HCT116 (cell line): Measurements from ENCODE around the gene BAHCC1. TPM values are rescaled to one million over a fixed set of nuclear protein-coding genes. Genes with fewer than 3 reads are reported as not detected.
A peak's percentile ranks its signal among the peaks of the same experiment; 100 is the strongest.

Source experiments
- ATAC-seq: fragments of 200-7000 bp; cut with Tn5 transposase; 2 replicates; pipeline ENCODE4 v1.9.1; 2020; ENCODE audit warnings: mild to moderate bottlenecking, moderate library complexity
- BruUV-seq: library from RNA; stranded (reverse); fragments of 400-500 nt; replicated peaks from 2 replicates; lab custom pipeline; 2021; lab: Mats Ljungman, UMichigan
- CTCF ChIA-PET: fragments of 300-600 bp; sonication (Branson Sonifier 250); formaldehyde crosslinking; loops from one replicate; lab custom pipeline; 2021; ENCODE audit warnings: antibody characterized with exemption; lab: Charles Lee
- POLR2A ChIA-PET: fragments of 300-600, 350-600 bp; sonication (Branson Sonifier 250); formaldehyde crosslinking; loops from one replicate; lab custom pipeline; 2021; ENCODE audit warnings: antibody characterized with exemption; lab: Charles Lee
- RAD21 ChIA-PET, 2 experiments: fragments of 300-600 bp; sonication (Branson Sonifier 250); formaldehyde crosslinking; loops; one replicate each; lab custom pipeline; 2023; ENCODE audit warnings: low total read pairs in 2 of 2; ENCODE audit not compliant: uncharacterized antibody in 2 of 2, unreplicated experiment in 2 of 2, low non-redundant PET in 1 of 2; lab: Charles Lee
- DNase-seq: peaks from one replicate; pipeline ENCODE4 v3.0.0-alpha.2; 2010; ENCODE audit warnings: low read depth, low spot score
- H2AFZ ChIP-seq: fragments of 200-600 bp; shearing (Covaris generic), sonication (generic); 2 replicates; pipeline ENCODE4 v1.6.1; 2017; ENCODE audit warnings: low read depth, mixed run types, mixed read lengths, antibody characterized with exemption, low read length; ENCODE audit not compliant: poor library complexity, severe bottlenecking
- H3K27ac ChIP-seq: 2 replicates; pipeline ENCODE4 v1.5.1; 2012; ENCODE audit warnings: low read depth, low read length
- H3K27me3 ChIP-seq: fragments of 200-600 bp; sonication (generic); 2 replicates; pipeline ENCODE4 v1.6.1; 2016; ENCODE audit warnings: mixed run types, low read length, mixed read lengths; ENCODE audit not compliant: insufficient read depth
- H3K36me3 ChIP-seq, 2 experiments: fragments of 200-500 bp in 1 of 2; fragments of 200-600 bp in 1 of 2; sonication (Bioruptor generic) in 1 of 2; sonication (generic) in 1 of 2; 2 replicates each; pipeline versions ENCODE4 v1.5.1 to v1.6.1; 2014 to 2016; ENCODE audit warnings: low read length in 2 of 2, inconsistent platforms in 1 of 2, mixed read lengths in 1 of 2, mixed run types in 1 of 2; ENCODE audit not compliant: insufficient read depth in 2 of 2, control insufficient read depth in 1 of 2
- H3K4me1 ChIP-seq, 2 experiments: fragments of 200-600 bp in 1 of 2; sonication (generic) in 1 of 2; 2 replicates each; pipeline versions ENCODE4 v1.5.1 to v1.6.1; 2012 to 2017; ENCODE audit warnings: low read length in 2 of 2, inconsistent platforms in 1 of 2, mild to moderate bottlenecking in 1 of 2, mixed read lengths in 1 of 2, mixed run types in 1 of 2, moderate library complexity in 1 of 2; ENCODE audit not compliant: insufficient read depth in 2 of 2, control insufficient read depth in 1 of 2
- H3K4me2 ChIP-seq: fragments of 200-600 bp; sonication (generic); 2 replicates; pipeline ENCODE4 v1.6.1; 2017; ENCODE audit warnings: mixed run types, low read length, mixed read lengths
- H3K4me3 ChIP-seq, 2 experiments: fragments of 200-600 bp in 1 of 2; sonication (generic) in 1 of 2; replicated peaks in 1 of 2; 2 replicates each; pipeline ENCODE4 v1.5.1; 2011 to 2016; ENCODE audit warnings: low read length in 2 of 2, control low read depth in 1 of 2, low read depth in 1 of 2, mild to moderate bottlenecking in 1 of 2, mixed read lengths in 1 of 2, mixed run types in 1 of 2
- H3K79me2 ChIP-seq: fragments of 200-600 bp; sonication (generic); 2 replicates; pipeline ENCODE4 v1.6.1; 2017; ENCODE audit warnings: mild to moderate bottlenecking, mixed run types, low read length, moderate library complexity, mixed read lengths; ENCODE audit not compliant: insufficient read depth
- H3K9ac ChIP-seq: fragments of 200-600 bp; sonication (generic); 2 replicates; pipeline ENCODE4 v1.6.1; 2016; ENCODE audit warnings: low read length, mixed read lengths
- H3K9me2 ChIP-seq: fragments of 200-600 bp; sonication (generic), shearing (Covaris generic); 2 replicates; pipeline ENCODE4 v1.6.1; 2017; ENCODE audit warnings: mixed run types, mild to moderate bottlenecking, moderate library complexity; ENCODE audit not compliant: insufficient read depth
- H3K9me3 ChIP-seq, 2 experiments: fragments of 200-500 bp in 1 of 2; fragments of 200-600 bp in 1 of 2; sonication (Bioruptor generic) in 1 of 2; sonication (generic) in 1 of 2; 2 replicates each; pipeline ENCODE4 v1.6.1; 2014 to 2017; ENCODE audit warnings: low read length in 2 of 2, mixed read lengths in 2 of 2, inconsistent platforms in 1 of 2, low read depth in 1 of 2, mild to moderate bottlenecking in 1 of 2, mixed run types in 1 of 2, moderate library complexity in 1 of 2; ENCODE audit not compliant: control insufficient read depth in 1 of 2, insufficient read depth in 1 of 2
- H4K20me1 ChIP-seq: fragments of 200-600 bp; sonication (generic), shearing (Covaris generic); 2 replicates; pipeline ENCODE4 v1.6.1; 2017; ENCODE audit warnings: mixed run types, mild to moderate bottlenecking, moderate library complexity; ENCODE audit not compliant: insufficient read depth
- CBX3 ChIP-seq: IDR thresholded peaks from 2 replicates; pipeline ENCODE4 v1.6.1; 2012; ENCODE audit warnings: low read depth
- EGR1 ChIP-seq: IDR thresholded peaks from 2 replicates; pipeline ENCODE4 v1.6.1; 2012; ENCODE audit warnings: low read depth
- ZFX ChIP-seq: fragments of 450-650 bp; IDR thresholded peaks from 2 replicates; pipeline ENCODE4 v1.6.1; 2017
- intact Hi-C: fragments of 100-400 bp; cut with micrococcal nuclease; formaldehyde crosslinking; loops from 2 replicates; pipeline ENCODE4 v1.10.0; 2022
- total RNA-seq: library from RNA; stranded (reverse); gene quantifications from one replicate; pipeline ENCODE4 v1.2.1, GENCODE V29; 2021; ENCODE audit not compliant: unreplicated experiment
- TF ChIP-seq, protein P1 (sequence below): IDR thresholded peaks from 2 replicates; pipeline ENCODE4 v1.6.1; 2012; ENCODE audit warnings: low read depth

The BAHCC1 gene
- total RNA-seq, 1 experiment from 2014 or later = 45.2 TPM

DNA sequence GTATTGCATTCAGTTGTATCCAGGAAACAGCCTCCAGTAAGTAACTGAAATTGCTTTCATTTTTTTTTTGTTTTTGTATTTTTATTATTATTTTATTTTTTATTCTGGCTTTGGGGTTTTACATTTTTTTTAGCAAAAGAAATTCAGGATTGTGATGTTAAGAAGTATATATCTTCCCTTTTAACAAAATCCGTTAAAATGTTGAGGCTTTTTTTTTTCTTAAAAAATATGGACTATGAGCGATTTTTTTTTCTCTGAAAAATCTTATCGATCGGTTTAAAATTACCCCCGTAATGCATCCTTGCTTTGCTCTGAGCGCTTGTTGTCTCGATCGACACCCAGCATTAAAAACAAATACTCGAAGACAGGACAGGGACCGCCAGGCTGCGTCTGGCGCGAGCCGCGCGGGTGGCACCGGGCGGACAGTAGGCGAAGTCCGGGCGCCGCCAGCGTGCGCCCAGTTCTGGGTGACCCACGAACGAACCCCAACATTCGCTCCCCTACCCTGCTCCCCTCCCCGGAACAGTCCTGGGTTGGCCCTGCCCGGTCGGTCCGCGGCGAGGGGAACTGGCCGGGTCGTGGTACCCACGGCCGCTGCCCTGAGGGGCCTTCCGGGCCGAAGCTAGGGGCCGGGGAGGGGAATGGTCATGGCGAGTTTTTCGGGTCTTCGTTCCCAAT, 482 bp downstream of the BAHCC1 start (continued):
- TF ChIP-seq CBX3 = no peak

DNA sequence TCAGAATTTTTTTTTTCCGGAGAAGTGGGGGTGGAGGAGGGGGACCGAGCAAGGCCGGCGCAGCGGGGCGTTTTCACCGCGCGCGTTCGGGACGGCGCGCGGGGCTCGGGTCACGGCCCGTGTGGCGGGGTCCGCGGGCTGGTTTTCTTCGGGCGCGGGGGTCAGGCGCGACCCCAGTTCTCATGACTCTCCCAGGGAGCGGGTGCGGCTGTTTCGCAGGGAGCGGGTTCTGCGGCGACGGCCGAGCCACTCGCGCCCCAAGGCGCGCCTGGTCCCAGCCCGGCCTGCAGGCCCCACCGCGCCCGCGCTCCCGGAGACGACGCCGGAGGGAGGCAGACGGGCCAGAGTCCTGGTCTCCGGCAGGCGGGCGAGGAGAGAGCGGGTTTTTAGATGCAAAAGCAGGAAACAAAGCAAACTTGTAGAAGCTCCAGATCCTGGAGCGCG, 1.0 kb downstream of the BAHCC1 start:
- intact Hi-C loops = no loop called here
- no peaks in the 10 kb centered on the region for H3K9me3 ChIP-seq
- H3K4me3 ChIP-seq = peak overlapping the region; percentile 82 to 83
- ATAC-seq (no peak), DNase-seq (no peak)
- TF ChIP-seq EGR1 = no peak
- TF ChIP-seq ZFX = peak; percentile 99; the same call in 1 of the 2 replicates
- TF ChIP-seq, protein P1, sequence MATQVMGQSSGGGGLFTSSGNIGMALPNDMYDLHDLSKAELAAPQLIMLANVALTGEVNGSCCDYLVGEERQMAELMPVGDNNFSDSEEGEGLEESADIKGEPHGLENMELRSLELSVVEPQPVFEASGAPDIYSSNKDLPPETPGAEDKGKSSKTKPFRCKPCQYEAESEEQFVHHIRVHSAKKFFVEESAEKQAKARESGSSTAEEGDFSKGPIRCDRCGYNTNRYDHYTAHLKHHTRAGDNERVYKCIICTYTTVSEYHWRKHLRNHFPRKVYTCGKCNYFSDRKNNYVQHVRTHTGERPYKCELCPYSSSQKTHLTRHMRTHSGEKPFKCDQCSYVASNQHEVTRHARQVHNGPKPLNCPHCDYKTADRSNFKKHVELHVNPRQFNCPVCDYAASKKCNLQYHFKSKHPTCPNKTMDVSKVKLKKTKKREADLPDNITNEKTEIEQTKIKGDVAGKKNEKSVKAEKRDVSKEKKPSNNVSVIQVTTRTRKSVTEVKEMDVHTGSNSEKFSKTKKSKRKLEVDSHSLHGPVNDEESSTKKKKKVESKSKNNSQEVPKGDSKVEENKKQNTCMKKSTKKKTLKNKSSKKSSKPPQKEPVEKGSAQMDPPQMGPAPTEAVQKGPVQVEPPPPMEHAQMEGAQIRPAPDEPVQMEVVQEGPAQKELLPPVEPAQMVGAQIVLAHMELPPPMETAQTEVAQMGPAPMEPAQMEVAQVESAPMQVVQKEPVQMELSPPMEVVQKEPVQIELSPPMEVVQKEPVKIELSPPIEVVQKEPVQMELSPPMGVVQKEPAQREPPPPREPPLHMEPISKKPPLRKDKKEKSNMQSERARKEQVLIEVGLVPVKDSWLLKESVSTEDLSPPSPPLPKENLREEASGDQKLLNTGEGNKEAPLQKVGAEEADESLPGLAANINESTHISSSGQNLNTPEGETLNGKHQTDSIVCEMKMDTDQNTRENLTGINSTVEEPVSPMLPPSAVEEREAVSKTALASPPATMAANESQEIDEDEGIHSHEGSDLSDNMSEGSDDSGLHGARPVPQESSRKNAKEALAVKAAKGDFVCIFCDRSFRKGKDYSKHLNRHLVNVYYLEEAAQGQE = no peak
- H3K36me3 ChIP-seq = peaks cover 1 to 2% of the 10 kb centered on the region in 2 experiments; a peak in 2 of 4 replicates
- no peaks in the 10 kb centered on the region for H3K9me2 ChIP-seq
- H3K4me1 ChIP-seq = peaks cover 35 to 56% of the 10 kb centered on the region in 2 experiments
- BruUV-seq = no TSS peak
- peak overlapping the region; percentile 78 for H3K4me2 ChIP-seq
- H3K79me2 ChIP-seq = peaks cover 72% of the 10 kb centered on the region
- H3K27me3 ChIP-seq = no peaks in the 10 kb centered on the region
- peak overlapping the region; percentile 95 for H3K9ac ChIP-seq
- CTCF ChIA-PET = interaction anchor here (1.0 to 2.7 kb wide), 4 partner anchors 45 to 104 kb away, joined by 3 to 15 read pairs (median 4); partner anchors contain the start of gene SLC38A10
- POLR2A ChIA-PET = interaction anchor here (0.6 to 2.2 kb wide), 9 partner anchors 17 to 157 kb away, joined by 3 to 15 read pairs (median 5); partner anchors contain the start of genes ACTG1, NDUFAF8 and TEPSIN
- no peaks in the 10 kb centered on the region for H4K20me1 ChIP-seq
- RAD21 ChIA-PET = interaction anchor here in 1 of 2 experiments (1.3 to 1.8 kb wide), 2 partner anchors 33 to 101 kb away, joined by 4 to 11 read pairs; partner anchors contain the start of gene SLC38A10
- H3K27ac ChIP-seq = peak overlapping the region; percentile 99
- H2AFZ ChIP-seq = no peak overlapping the region
